Endothelial cell of umbilical vein (primary cell): ENCODE results near the gene MPST. TPM values are rescaled to one million over a fixed set of nuclear protein-coding genes. Genes with fewer than 3 reads are reported as not detected.
"Not testable (repeated sequence)": the region's sequence is repeated elsewhere in the genome, so short reads cannot be mapped to it uniquely, and the experiment has no call there.

ENCODE experiments used
- BruUV-seq: library from RNA; stranded (reverse); fragments of 400-500 nt; replicated peaks from 2 replicates; lab custom pipeline; 2021; lab: Mats Ljungman, UMichigan
- CTCF ChIA-PET: fragments of 300-600, 350-600 bp; sonication (Branson Sonifier 250); formaldehyde crosslinking; loops from one replicate; lab custom pipeline; 2021; ENCODE audit warnings: antibody characterized with exemption, inconsistent platforms; lab: Charles Lee
- POLR2A ChIA-PET: fragments of 300-600, 350-600 bp; sonication (Branson Sonifier 250); formaldehyde crosslinking; loops from one replicate; lab custom pipeline; 2021; ENCODE audit warnings: antibody characterized with exemption, inconsistent platforms; lab: Charles Lee
- DNase-seq: peaks from one replicate; pipeline ENCODE4 v3.0.0-alpha.2; 2011; ENCODE audit warnings: low read depth, low spot score
- FAIRE-seq: peaks from 2 replicates; lab custom pipeline; 2011; peaks lifted over from hg19 to GRCh38; lab: Jason Lieb, UNC
- H2AFZ ChIP-seq: 2 replicates; pipeline ENCODE4 v1.6.0; 2012; ENCODE audit warnings: low read depth, low read length, control low read depth, inconsistent platforms
- H3K27ac ChIP-seq: 2 replicates; pipeline ENCODE4 v1.5.1; 2011; ENCODE audit warnings: low read depth, mild to moderate bottlenecking, control low read depth, low read length, moderate library complexity; ENCODE audit not compliant: insufficient read depth
- H3K27me3 ChIP-seq, 2 experiments: 2 replicates each; pipeline versions ENCODE4 v1.6.0 to v1.6.1; 2011; ENCODE audit warnings: low read length in 2 of 2, mixed read lengths in 1 of 2; ENCODE audit not compliant: control insufficient read depth in 2 of 2, insufficient read depth in 2 of 2
- H3K36me3 ChIP-seq, 2 experiments: 2 replicates in 1 of 2; 3 replicates in 1 of 2; pipeline ENCODE4 v1.5.1; 2011; ENCODE audit warnings: low read length in 2 of 2, mild to moderate bottlenecking in 1 of 2, moderate library complexity in 1 of 2; ENCODE audit not compliant: control insufficient read depth in 2 of 2, insufficient read depth in 2 of 2; ENCODE audit errors: extremely low read depth in 1 of 2
- H3K4me1 ChIP-seq: 3 replicates; pipeline ENCODE4 v1.5.1; 2011; ENCODE audit warnings: mild to moderate bottlenecking, low read length; ENCODE audit not compliant: control insufficient read depth, insufficient read depth; ENCODE audit errors: extremely low read depth
- H3K4me2 ChIP-seq: 2 replicates; pipeline ENCODE4 v1.6.1; 2011; ENCODE audit warnings: low read length, control low read depth, mixed read lengths; ENCODE audit not compliant: insufficient read depth
- H3K4me3 ChIP-seq, 3 experiments: fragments of 200-600 bp in 1 of 3; sonication (generic), shearing (Covaris generic) in 1 of 3; replicated peaks in 1 of 3; 2 replicates each; pipeline ENCODE4 v1.5.1; 2011 to 2016; ENCODE audit warnings: control low read depth in 3 of 3, low read length in 3 of 3, mild to moderate bottlenecking in 2 of 3, inconsistent platforms in 1 of 3, low read depth in 1 of 3, moderate library complexity in 1 of 3; ENCODE audit not compliant: insufficient read depth in 1 of 3
- H3K79me2 ChIP-seq: 2 replicates; pipeline ENCODE4 v1.6.0; 2012; ENCODE audit warnings: low read length, inconsistent platforms; ENCODE audit not compliant: control insufficient read depth, insufficient read depth
- H3K9ac ChIP-seq: replicated peaks from 2 replicates; pipeline ENCODE3; 2011; ENCODE audit warnings: low read length, control low read depth; ENCODE audit not compliant: insufficient read depth; ENCODE audit errors: extremely low read depth
- H3K9me1 ChIP-seq: replicated peaks from 3 replicates; pipeline ENCODE4 v1.6.0; 2011; ENCODE audit warnings: mild to moderate bottlenecking, low read length; ENCODE audit not compliant: control insufficient read depth, insufficient read depth; ENCODE audit errors: extremely low read depth
- H3K9me3 ChIP-seq: replicated peaks from 2 replicates; pipeline ENCODE4 v1.5.1; 2012; ENCODE audit warnings: low read length, inconsistent platforms; ENCODE audit not compliant: control insufficient read depth, insufficient read depth
- H4K20me1 ChIP-seq: replicated peaks from 2 replicates; pipeline ENCODE3; 2011; ENCODE audit warnings: mild to moderate bottlenecking, low read length; ENCODE audit not compliant: control insufficient read depth, insufficient read depth; ENCODE audit errors: extremely low read depth
- CTCF ChIP-seq, 2 donors: IDR thresholded peaks; 1 replicate in 1 of 2; 2 replicates in 1 of 2; pipeline ENCODE4 v1.5.1; 2011; ENCODE audit warnings: low read length in 2 of 2, mild to moderate bottlenecking in 2 of 2, moderate library complexity in 2 of 2, control low read depth in 1 of 2, inconsistent platforms in 1 of 2, low read depth in 1 of 2; ENCODE audit not compliant: insufficient read depth in 1 of 2; ENCODE audit errors: extremely low read depth in 1 of 2
- EZH2 ChIP-seq: IDR thresholded peaks from 2 replicates; pipeline ENCODE4 v1.6.1; 2012; ENCODE audit warnings: borderline replicate concordance, low read depth, mild to moderate bottlenecking, moderate library complexity, low read length, inconsistent platforms; ENCODE audit not compliant: severe bottlenecking
- FOS ChIP-seq: IDR thresholded peaks from 2 replicates; pipeline ENCODE4 v1.6.1; 2011; ENCODE audit warnings: mild to moderate bottlenecking, low read length, moderate library complexity, borderline replicate concordance; ENCODE audit not compliant: insufficient read depth
- GATA2 ChIP-seq: IDR thresholded peaks from 2 replicates; pipeline ENCODE4 v1.7.0; 2011; ENCODE audit warnings: low read depth, mild to moderate bottlenecking, moderate library complexity, mixed read lengths, low read length; ENCODE audit not compliant: insufficient read length, insufficient read depth
- JUN ChIP-seq: IDR thresholded peaks from 2 replicates; pipeline ENCODE4 v1.6.1; 2011; ENCODE audit warnings: borderline replicate concordance, low read depth; ENCODE audit not compliant: insufficient read length, insufficient read depth
- MAX ChIP-seq: IDR thresholded peaks from 2 replicates; pipeline ENCODE4 v1.6.1; 2011; ENCODE audit not compliant: insufficient read depth, insufficient read length
- MYC ChIP-seq: IDR thresholded peaks from one replicate; pipeline ENCODE4 v1.6.1; 2011; ENCODE audit warnings: mild to moderate bottlenecking, low read depth, low read length
- POLR2A ChIP-seq: IDR thresholded peaks from 2 replicates; pipeline ENCODE4 v1.6.1; 2012; ENCODE audit warnings: low read depth, mild to moderate bottlenecking, control low read depth, low read length
- POLR2AphosphoS5 ChIP-seq: IDR thresholded peaks from 2 replicates; pipeline ENCODE4 v1.6.1; 2012; ENCODE audit warnings: low read depth, mild to moderate bottlenecking, control low read depth, low read length, moderate library complexity; ENCODE audit not compliant: insufficient read depth
- dilution Hi-C: fragments of 300-500 bp; cut with MboI; formaldehyde crosslinking; loops from one replicate; pipeline ENCODE4 v1.15.0; 2019; ENCODE audit warnings: low sequenced_read_pairs; ENCODE audit not compliant: extremely low pct_ligation_motif_present
- intact Hi-C: fragments of 100-400 bp; cut with micrococcal nuclease; formaldehyde crosslinking; loops from one replicate; pipeline ENCODE4 v1.10.0; 2022
- polyA plus RNA-seq, 4 experiments: library from polyadenylated mRNA; depleted of rRNA in 3 of 4; stranded (reverse) in 3 of 4; unstranded in 1 of 4; fragments of >200 nt; gene quantifications; 2 replicates each; pipeline versions ENCODE4 v1.2.1 to v1.2.3, GENCODE V29; 2011 to 2012; ENCODE audit warnings: missing spikeins in 1 of 4
- total RNA-seq: library from RNA; stranded (reverse); gene quantifications from 2 replicates; pipeline ENCODE4 v1.2.3, GENCODE V29; 2021

MPST gene
- total and polyA plus RNA-seq, 2 donors (not counting 3 experiments of a cell fraction or from before 2014, with no cell fraction given): 93.2 to 124 TPM

- H4K20me1 ChIP-seq, H3K36me3 ChIP-seq, H3K9me3 ChIP-seq, H3K4me2 ChIP-seq, dilution Hi-C loops, H3K4me1 ChIP-seq, H3K79me2 ChIP-seq, FAIRE-seq, H3K27me3 ChIP-seq, H3K27ac ChIP-seq, POLR2A ChIA-PET, H2AFZ ChIP-seq, BruUV-seq, H3K9ac ChIP-seq, H3K9me1 ChIP-seq, H3K4me3 ChIP-seq, DNase-seq: not testable (repeated sequence)
- intact Hi-C loops: loop anchor here (10.0 kb wide), 1 partner anchor 424 kb away; no protein-coding TSS in a partner anchor
- CTCF ChIA-PET: interaction anchor here (2.0 kb wide), 1 partner anchor 133 kb away, joined by 4 read pairs; no protein-coding TSS in a partner anchor
Measured at GRCh38 chr22:36989012-36989411, 30.5 kb upstream of the MPST start.

GRCh38 chr22:36990457-36990856 lies 29.1 kb upstream of the MPST start:
- H3K9me1 ChIP-seq: no peaks in the 10 kb centered on the region
- TF ChIP-seq EZH2 (no peak), JUN (no peak), MAX (no peak), POLR2A (no peak), MYC (no peak), FOS (no peak), CTCF (IDR thresholded peaks at IDR 0.05; ENCODE audit: extremely low read depth in 1 of 2, insufficient read depth in 1 of 2, low read depth in 1 of 2, low read length in 2 of 2) (no peak), GATA2 (no peak), POLR2AphosphoS5 (no peak)
- H3K9ac ChIP-seq: no peak overlapping the region
- POLR2A ChIA-PET: no interaction called here
- H3K4me2 ChIP-seq: no peak overlapping the region
- no TSS peak for BruUV-seq
- no peaks in the 10 kb centered on the region for H3K36me3 ChIP-seq
- H2AFZ ChIP-seq: no peak overlapping the region
- peaks cover 9 to 14% of the 10 kb centered on the region in 2 experiments for H3K27me3 ChIP-seq
- peaks cover 2% of the 10 kb centered on the region for H3K9me3 ChIP-seq
- H3K79me2 ChIP-seq: no peaks in the 10 kb centered on the region
- H3K4me1 ChIP-seq: no peaks in the 10 kb centered on the region
- no peak for DNase-seq
- no peak for FAIRE-seq
- CTCF ChIA-PET: interaction anchor here (1.3 to 2.0 kb wide), 2 partner anchors 134 to 318 kb away, joined by 3 to 4 read pairs; no protein-coding TSS in a partner anchor
- no peak overlapping the region for H3K4me3 ChIP-seq
- no peak overlapping the region for H3K27ac ChIP-seq
- no peaks in the 10 kb centered on the region for H4K20me1 ChIP-seq
- dilution Hi-C loops: no loop called here
- intact Hi-C loops: no loop called here
